ENCODE data around the gene MAML2. TPM values are rescaled to one million over a fixed set of nuclear protein-coding genes. Genes with fewer than 3 reads are reported as not detected.

Gene MAML2
- total and polyA plus RNA-seq, 9 of the 15 experiments (the other 6 are each of a cell fraction or from before 2014, with no cell fraction given), result 0.79 to 6.8 (median 4.8) TPM

DNA sequence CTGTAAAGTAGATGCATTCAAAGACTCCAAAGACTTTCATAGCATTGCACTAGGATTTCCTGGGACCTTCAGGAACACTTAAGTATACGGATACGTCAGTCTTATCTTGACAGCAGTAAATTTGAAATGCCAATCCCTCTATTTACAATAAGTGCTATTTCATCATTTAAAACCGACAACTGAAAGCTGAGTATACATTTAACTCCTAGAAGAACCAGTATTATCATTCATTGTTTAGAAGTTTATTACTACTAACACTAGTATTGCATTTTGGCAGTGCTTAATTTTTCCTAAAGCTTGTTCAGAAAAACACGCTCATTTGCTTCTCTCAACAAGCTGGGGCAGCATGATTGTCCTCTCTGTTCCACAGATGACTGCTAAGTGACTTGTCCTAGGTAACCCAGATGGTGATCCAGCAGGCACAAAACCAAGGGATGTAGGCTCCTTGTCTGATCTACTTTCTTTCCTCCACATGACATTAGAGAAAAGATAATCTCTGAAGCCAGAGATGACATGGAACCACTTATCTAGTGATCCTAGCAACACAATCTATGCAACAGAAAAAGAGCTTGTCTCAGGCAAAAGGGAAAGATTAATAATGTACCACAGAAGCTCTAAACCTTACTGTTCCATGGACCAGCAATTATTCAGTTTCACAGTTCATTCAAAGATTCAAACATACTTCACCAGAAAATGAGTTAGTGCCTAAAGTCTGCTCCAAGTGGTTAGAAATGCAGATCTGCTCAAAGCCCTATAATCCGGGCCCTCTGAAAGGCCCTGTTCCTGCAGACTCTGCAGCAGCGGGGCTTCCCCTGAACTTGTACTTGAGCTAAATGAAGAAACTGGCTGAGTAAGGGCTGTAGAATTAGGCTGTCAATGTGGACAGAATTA lies 5.2 kb downstream of the MAML2 start:
- BruUV-seq (replicated peaks), result no TSS peak
- peaks cover 88% of the 10 kb centered on the region for H3K79me2 ChIP-seq (ENCODE audit: control insufficient read depth, insufficient read depth, low read length)
- ChIA-PET POLR2A (interaction anchor here (0.6 to 3.7 kb wide), 3 partner anchors 10 to 99 kb away, joined by 3 to 20 read pairs (median 12); no protein-coding TSS in a partner anchor), CTCF (ENCODE audit: low intra/inter-chr PET ratio) (interaction anchor here (0.7 to 1.0 kb wide), 2 partner anchors 8 to 283 kb away, joined by 3 read pairs; no protein-coding TSS in a partner anchor)
- H3K36me3 ChIP-seq (ENCODE audit: control insufficient read depth, insufficient read depth, low read length), result no peaks in the 10 kb centered on the region
- peak; percentile 69 for FAIRE-seq
- peaks cover 30 to 66% of the 10 kb centered on the region in 2 experiments for H3K4me1 ChIP-seq (replicated peaks in 1 of 2; ENCODE audit: control insufficient read depth in 2 of 2, insufficient read depth in 2 of 2, low read length in 2 of 2)
- peak overlapping the region in 1 of 2 experiments; percentile 3; a peak in 1 of 4 replicates for H3K9ac ChIP-seq (ENCODE audit: insufficient read depth in 1 of 2, low read depth in 2 of 2, low read length in 2 of 2)
- 4% methylated on average over 6 of the region's 6 CpGs for WGBS (ENCODE audit: insufficient coverage, low coverage, missing lambda C conversion rate)
- H2AFZ ChIP-seq (ENCODE audit: low read depth, low read length), result peak overlapping the region; percentile 19; the same call in 1 of the 2 replicates
- no peaks in the 10 kb centered on the region for H3K9me3 ChIP-seq (replicated peaks; ENCODE audit: control insufficient read depth, insufficient read depth, low read depth, low read length)
- DNase-seq (ENCODE audit: extremely low read depth in 1 of 4, low spot score in 3 of 4), result peak in 3 of 4 experiments; percentile 35 to 73 (median 38)
- intact Hi-C loops (cut with micrococcal nuclease), result no loop called here
- ATAC-seq, result peak; percentile 24
- in situ Hi-C loops (cut with MboI), result no loop called here
- H3K27ac ChIP-seq (ENCODE audit: extremely low read depth, low read depth, low read length), result peak overlapping the region; percentile 57
- no peaks in the 10 kb centered on the region for H3K9me1 ChIP-seq (ENCODE audit: control insufficient read depth, insufficient read depth, low read length)
- H4K20me1 ChIP-seq (replicated peaks; ENCODE audit: control insufficient read depth, insufficient read depth, low read length), result no peaks in the 10 kb centered on the region
- H3K4me3 ChIP-seq, result no peak overlapping the region
- no peaks in the 10 kb centered on the region for H3K27me3 ChIP-seq (ENCODE audit: control insufficient read depth in 2 of 2, insufficient read depth in 2 of 2, low read length in 2 of 2)
- H3K4me2 ChIP-seq (ENCODE audit: insufficient read depth, low read length), result peak overlapping the region; percentile 37
- TF ChIP-seq ZNF143 (CRISPR knock-in tag; IDR thresholded peaks at IDR 0.05), result no peak
- TF ChIP-seq CXXC5 (CRISPR knock-in tag; IDR thresholded peaks at IDR 0.05), result peak; percentile 56; the same call in 1 of the 2 replicates
- 0 out of 2 replicates have a peak, but pooled peaks have one; percentile 22 for TF ChIP-seq MTA2 (IDR thresholded peaks at IDR 0.05; ENCODE audit: low read depth)
- peak; percentile 84 for TF ChIP-seq ARID1B (IDR thresholded peaks at IDR 0.05)
- no peak for TF ChIP-seq FOXJ3 (CRISPR knock-in tag; IDR thresholded peaks at IDR 0.05)
- TF ChIP-seq CBFA2T2 (conservative IDR thresholded peaks at IDR 0.05), result peak; percentile 81
- TF ChIP-seq MECOM (CRISPR knock-in tag; IDR thresholded peaks at IDR 0.05), result 0 out of 2 replicates have a peak, but pooled peaks have one; percentile 36
- TF ChIP-seq RCOR1 (IDR thresholded peaks at IDR 0.05; ENCODE audit: borderline replicate concordance in 1 of 2, low read depth in 2 of 2, low read length in 2 of 2), result peak in 1 of 2 experiments; percentile 83; a peak in 2 of 4 replicates
- TF ChIP-seq MAFG (tag; conservative IDR thresholded peaks at IDR 0.05), result 0 out of 2 replicates have a peak, but pooled peaks have one; percentile 24
- 0 out of 2 replicates have a peak, but pooled peaks have one; percentile 14 for TF ChIP-seq BACH1 (tag; IDR thresholded peaks at IDR 0.05)
- TF ChIP-seq SMAD2 (IDR thresholded peaks at IDR 0.05; ENCODE audit: low read depth, low read length), result no peak
- TF ChIP-seq FOXA3 (CRISPR knock-in tag; conservative IDR thresholded peaks at IDR 0.05 in 1 of 2, IDR thresholded peaks at IDR 0.05 in 1 of 2), result peak in 1 of 2 experiments; percentile 76; a peak in 2 of 4 replicates
- TF ChIP-seq HNRNPH1 (optimal IDR thresholded peaks at IDR 0.05; ENCODE audit: low read depth, low read length), result no peak
- peak in 1 of 2 experiments; percentile 15; a peak in 1 of 4 replicates for TF ChIP-seq HDAC1 (IDR thresholded peaks at IDR 0.05)
- TF ChIP-seq PML (IDR thresholded peaks at IDR 0.05; ENCODE audit: low read length), result peak; percentile 45
- TF ChIP-seq FOXJ2 (tag; IDR thresholded peaks at IDR 0.05), result peak; percentile 89
- TF ChIP-seq TEAD4 (IDR thresholded peaks at IDR 0.05; ENCODE audit: low read length), result peak; percentile 79
- TF ChIP-seq TEAD4 (CRISPR knock-in tag; IDR thresholded peaks at IDR 0.05; ENCODE audit: borderline replicate concordance), result no peak
- peak; percentile 46; the same call in 1 of the 2 replicates for TF ChIP-seq CEBPB (tag; IDR thresholded peaks at IDR 0.05)
- TF ChIP-seq MYBL2 (IDR thresholded peaks at IDR 0.05; ENCODE audit: low read depth), result 0 out of 2 replicates have a peak, but pooled peaks have one; percentile 17
- no peak for TF ChIP-seq MYBL2 (CRISPR knock-in tag; IDR thresholded peaks at IDR 0.05; ENCODE audit: borderline replicate concordance)
- TF ChIP-seq, protein P1, sequence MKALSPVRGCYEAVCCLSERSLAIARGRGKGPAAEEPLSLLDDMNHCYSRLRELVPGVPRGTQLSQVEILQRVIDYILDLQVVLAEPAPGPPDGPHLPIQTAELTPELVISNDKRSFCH (CRISPR knock-in tag; IDR thresholded peaks at IDR 0.05), result no peak
- TF ChIP-seq, protein P1 (tag; IDR thresholded peaks at IDR 0.05), result 0 out of 2 replicates have a peak, but pooled peaks have one; percentile 65

All from K562 (cell line).